CD14-positive monocyte (primary cell): ENCODE results near the gene ADAMTSL1. TPM values are rescaled to one million over a fixed set of nuclear protein-coding genes. Genes with fewer than 3 reads are reported as not detected.

Experiments
- DNase-seq, 3 donors: peaks; one replicate each; pipeline ENCODE4 v3.0.0-alpha.2; 2011 to 2022
- H2AFZ ChIP-seq: 2 replicates; pipeline ENCODE4 v1.6.0; 2012; ENCODE audit warnings: mild to moderate bottlenecking, low read depth, low read length, inconsistent platforms; ENCODE audit not compliant: insufficient read depth, poor library complexity, severe bottlenecking
- H3K27ac ChIP-seq, 2 donors: 1 replicate in 1 of 2; 2 replicates in 1 of 2; pipeline ENCODE4 v1.5.1; 2012 to 2013; ENCODE audit warnings: low read length in 2 of 2, control low read depth in 1 of 2, inconsistent platforms in 1 of 2, low read depth in 1 of 2, mild to moderate bottlenecking in 1 of 2
- H3K27me3 ChIP-seq, 2 donors: one replicate each; pipeline versions ENCODE4 v1.6.0 to v1.6.1; 2011 to 2013; ENCODE audit warnings: low read length in 2 of 2; ENCODE audit not compliant: control insufficient read depth in 2 of 2, insufficient read depth in 2 of 2
- H3K36me3 ChIP-seq, 2 donors: replicated peaks in 1 of 2; 1 replicate in 1 of 2; 2 replicates in 1 of 2; pipeline versions ENCODE4 v1.5.1 to v1.6.1; 2012 to 2013; ENCODE audit warnings: low read length in 2 of 2, control low read depth in 1 of 2, inconsistent platforms in 1 of 2, mild to moderate bottlenecking in 1 of 2; ENCODE audit not compliant: insufficient read depth in 2 of 2, control insufficient read depth in 1 of 2
- H3K4me1 ChIP-seq, 2 donors: 1 replicate in 1 of 2; 2 replicates in 1 of 2; pipeline versions ENCODE4 v1.5.1 to v1.6.1; 2012 to 2013; ENCODE audit warnings: low read length in 2 of 2, control low read depth in 1 of 2, inconsistent platforms in 1 of 2, mild to moderate bottlenecking in 1 of 2, moderate library complexity in 1 of 2; ENCODE audit not compliant: insufficient read depth in 2 of 2, control insufficient read depth in 1 of 2
- H3K4me2 ChIP-seq: replicated peaks from 2 replicates; pipeline ENCODE3; 2012; ENCODE audit warnings: low read length, moderate library complexity, mild to moderate bottlenecking; ENCODE audit not compliant: poor library complexity, severe bottlenecking; ENCODE audit errors: extremely low read depth
- H3K4me3 ChIP-seq, 3 experiments: fragments of 200-600 bp in 1 of 3; sonication (generic) in 1 of 3; replicated peaks in 1 of 3; 1 replicate in 2 of 3; 2 replicates in 1 of 3; pipeline ENCODE4 v1.5.1; 2011 to 2013; ENCODE audit warnings: low read length in 3 of 3, mild to moderate bottlenecking in 3 of 3, control low read depth in 2 of 3, low read depth in 2 of 3, inconsistent platforms in 1 of 3, moderate library complexity in 1 of 3
- H3K79me2 ChIP-seq: 2 replicates; pipeline ENCODE4 v1.6.0; 2012; ENCODE audit warnings: mild to moderate bottlenecking, control low read depth, inconsistent platforms, low read length, moderate library complexity; ENCODE audit not compliant: insufficient read depth
- H3K9ac ChIP-seq: 2 replicates; pipeline ENCODE4 v1.6.0; 2017; ENCODE audit warnings: low read length, mild to moderate bottlenecking; ENCODE audit not compliant: insufficient read depth, poor library complexity, severe bottlenecking
- H3K9me3 ChIP-seq, 2 donors: replicated peaks in 1 of 2; 1 replicate in 1 of 2; 2 replicates in 1 of 2; pipeline versions ENCODE4 v1.5.1 to v1.6.1; 2012 to 2013; ENCODE audit warnings: low read length in 2 of 2, control low read depth in 1 of 2; ENCODE audit not compliant: control insufficient read depth in 1 of 2, insufficient read depth in 1 of 2
- H4K20me1 ChIP-seq: 2 replicates; pipeline ENCODE4 v1.6.0; 2012; ENCODE audit warnings: mild to moderate bottlenecking, low read length, control low read depth, moderate library complexity; ENCODE audit not compliant: insufficient read depth
- H3K27ac Mint-ChIP-seq, 7 donors: one replicate each; pipeline ENCODE4 v1.8.0; 2020; ENCODE audit warnings: mild to moderate bottlenecking in 7 of 7, mixed read lengths in 7 of 7, moderate library complexity in 6 of 7, inconsistent platforms in 2 of 7
- H3K27me3 Mint-ChIP-seq, 3 donors: one replicate each; pipeline ENCODE4 v1.8.0; 2021 to 2022; ENCODE audit warnings: low read depth in 3 of 3, mild to moderate bottlenecking in 3 of 3, mixed read lengths in 3 of 3, moderate library complexity in 3 of 3, inconsistent platforms in 1 of 3
- H3K36me3 Mint-ChIP-seq, 2 donors: one replicate each; pipeline ENCODE4 v1.8.0; 2020; ENCODE audit warnings: mixed read lengths in 2 of 2, inconsistent platforms in 1 of 2, mild to moderate bottlenecking in 1 of 2
- H3K4me1 Mint-ChIP-seq: one replicate; pipeline ENCODE4 v1.8.0; 2020; ENCODE audit warnings: mild to moderate bottlenecking, mixed read lengths
- H3K4me3 Mint-ChIP-seq, 2 donors: one replicate each; pipeline ENCODE4 v1.8.0; 2020; ENCODE audit warnings: mild to moderate bottlenecking in 2 of 2, mixed read lengths in 2 of 2, moderate library complexity in 1 of 2
- H3K9me3 Mint-ChIP-seq, 7 donors: one replicate each; pipeline ENCODE4 v1.8.0; 2020 to 2022; ENCODE audit warnings: mixed read lengths in 7 of 7, mild to moderate bottlenecking in 6 of 7, moderate library complexity in 6 of 7, inconsistent platforms in 2 of 7
- WGBS: methylation state at CpG from one replicate; pipeline ENCODE4 v1.1.5; 2013; ENCODE audit warnings: missing lambda C conversion rate; ENCODE audit not compliant: insufficient coverage; 5-methylcytosine and 5-hydroxymethylcytosine counted together
- intact Hi-C, 2 donors: fragments of 100-400 bp; cut with micrococcal nuclease; formaldehyde crosslinking; loops; one replicate each; pipeline versions ENCODE4 v1.15.0 to v1.15.1; 2023
- polyA plus RNA-seq, 3 donors: library from polyadenylated mRNA; depleted of rRNA in 1 of 3; unstranded in 2 of 3; stranded (reverse) in 1 of 3; fragments of 300-500 nt in 2 of 3; fragments of >200 nt in 1 of 3; fragmentation: Illumina TruSeq in 2 of 3; gene quantifications; 1 replicate in 2 of 3; 2 replicates in 1 of 3; pipeline ENCODE4 v1.2.3, GENCODE V29; 2012 to 2021
- TF ChIP-seq, protein P1 (sequence below): fragments of 200-600 bp; IDR thresholded peaks from one replicate; pipeline ENCODE4 v1.8.0; 2022; ENCODE audit warnings: antibody characterized with exemption, mild to moderate bottlenecking

ADAMTSL1 gene
- polyA plus RNA-seq, 3 donors: not detected

DNA sequence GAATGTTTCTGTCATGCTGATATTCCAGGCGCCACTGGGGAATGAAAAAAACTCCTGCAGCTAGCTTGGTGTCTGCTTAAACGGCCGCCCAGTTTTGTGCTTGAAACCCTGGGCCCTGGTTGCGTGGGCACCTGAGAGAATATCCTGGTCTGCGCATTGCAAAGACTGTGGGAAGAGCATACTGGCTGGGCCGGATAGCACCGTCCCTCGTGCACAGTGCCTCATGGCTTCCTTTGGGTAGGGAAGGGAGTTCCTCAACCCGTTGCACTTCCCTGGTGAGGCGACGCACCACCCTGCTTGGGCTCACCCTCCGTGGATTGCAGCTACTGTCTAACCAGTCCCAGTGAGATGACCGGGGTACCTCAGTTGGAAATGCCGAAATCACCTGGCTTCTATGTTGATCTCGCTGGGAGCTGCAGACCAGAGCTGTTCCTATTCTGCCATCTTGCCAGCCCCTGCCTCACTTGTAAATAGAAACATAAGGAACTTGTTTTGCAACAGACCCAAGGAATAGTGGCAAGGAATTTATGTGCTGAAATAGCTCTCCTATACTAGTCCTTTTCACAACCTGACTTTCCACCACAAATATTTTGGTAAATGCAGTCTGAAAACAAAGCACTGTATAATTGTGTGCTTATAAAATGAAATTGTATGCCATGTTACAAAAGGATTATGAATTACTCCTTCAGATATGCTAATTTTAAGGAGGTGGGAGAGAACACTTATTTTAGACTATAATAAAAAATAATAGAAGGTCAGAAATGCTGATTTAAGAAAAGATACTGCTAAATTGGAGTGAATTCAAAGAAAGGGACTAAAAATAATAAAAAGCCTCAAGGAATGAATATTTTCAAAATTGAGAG, 90.3 kb downstream of the ADAMTSL1 start:
- H3K4me1 ChIP-seq: no peaks in the 10 kb centered on the region
- Mint-ChIP-seq H3K9me3 (peaks cover 0 to 20% (median 12%) of the 10 kb centered on the region in 7 donors), H3K27ac (no peak overlapping the region), H3K36me3 (no peaks in the 10 kb centered on the region), H3K4me1 (no peaks in the 10 kb centered on the region), H3K27me3 (no peaks in the 10 kb centered on the region), H3K4me3 (no peak overlapping the region)
- intact Hi-C loops: no loop called here
- WGBS: 93% methylated on average over 14 of the region's 15 CpGs
- H2AFZ ChIP-seq: no peak overlapping the region
- no peaks in the 10 kb centered on the region for H3K79me2 ChIP-seq
- TF ChIP-seq, protein P1, sequence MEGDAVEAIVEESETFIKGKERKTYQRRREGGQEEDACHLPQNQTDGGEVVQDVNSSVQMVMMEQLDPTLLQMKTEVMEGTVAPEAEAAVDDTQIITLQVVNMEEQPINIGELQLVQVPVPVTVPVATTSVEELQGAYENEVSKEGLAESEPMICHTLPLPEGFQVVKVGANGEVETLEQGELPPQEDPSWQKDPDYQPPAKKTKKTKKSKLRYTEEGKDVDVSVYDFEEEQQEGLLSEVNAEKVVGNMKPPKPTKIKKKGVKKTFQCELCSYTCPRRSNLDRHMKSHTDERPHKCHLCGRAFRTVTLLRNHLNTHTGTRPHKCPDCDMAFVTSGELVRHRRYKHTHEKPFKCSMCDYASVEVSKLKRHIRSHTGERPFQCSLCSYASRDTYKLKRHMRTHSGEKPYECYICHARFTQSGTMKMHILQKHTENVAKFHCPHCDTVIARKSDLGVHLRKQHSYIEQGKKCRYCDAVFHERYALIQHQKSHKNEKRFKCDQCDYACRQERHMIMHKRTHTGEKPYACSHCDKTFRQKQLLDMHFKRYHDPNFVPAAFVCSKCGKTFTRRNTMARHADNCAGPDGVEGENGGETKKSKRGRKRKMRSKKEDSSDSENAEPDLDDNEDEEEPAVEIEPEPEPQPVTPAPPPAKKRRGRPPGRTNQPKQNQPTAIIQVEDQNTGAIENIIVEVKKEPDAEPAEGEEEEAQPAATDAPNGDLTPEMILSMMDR: no peak
- H3K9me3 ChIP-seq: peaks cover 5 to 12% of the 10 kb centered on the region in 2 donors
- H4K20me1 ChIP-seq: no peaks in the 10 kb centered on the region
- no peaks in the 10 kb centered on the region for H3K27me3 ChIP-seq
- no peak overlapping the region for H3K9ac ChIP-seq
- DNase-seq: no peak
- no peak overlapping the region for H3K27ac ChIP-seq
- H3K4me3 ChIP-seq: no peak overlapping the region
- H3K36me3 ChIP-seq: no peaks in the 10 kb centered on the region
- no peak overlapping the region for H3K4me2 ChIP-seq

- Mint-ChIP-seq H3K9me3 (peaks cover 0 to 12% (median 2%) of the 10 kb centered on the region in 7 donors), H3K4me1 (no peaks in the 10 kb centered on the region), H3K27ac (no peak overlapping the region), H3K36me3 (no peaks in the 10 kb centered on the region), H3K4me3 (no peak overlapping the region), H3K27me3 (no peaks in the 10 kb centered on the region)
- DNase-seq: no peak
- Histone ChIP-seq H3K4me3 (no peak overlapping the region), H4K20me1 (no peaks in the 10 kb centered on the region), H3K4me2 (no peak overlapping the region), H3K27ac (no peak overlapping the region), H3K27me3 (no peaks in the 10 kb centered on the region), H3K36me3 (no peaks in the 10 kb centered on the region), H2AFZ (no peak overlapping the region), H3K9ac (no peak overlapping the region), H3K9me3 (peaks cover 5 to 12% of the 10 kb centered on the region in 2 donors), H3K4me1 (no peaks in the 10 kb centered on the region), H3K79me2 (no peaks in the 10 kb centered on the region)
- TF ChIP-seq, protein P1: no peak
- 86% methylated on average over 2 of the region's 5 CpGs for WGBS
- intact Hi-C loops: no loop called here
Observed at GRCh38 chr9:18566121-18566520, 92.2 kb downstream of the ADAMTSL1 start.
